Erythroblast (primary cell): Measurements from ENCODE around the gene PDCD5.

Source experiments
- GATA1 ChIP-seq: IDR thresholded peaks from 2 replicates; pipeline ENCODE4 v1.6.1; 2011; ENCODE audit warnings: low read depth, mild to moderate bottlenecking, control low read depth, low read length, moderate library complexity
- POLR2A ChIP-seq: IDR thresholded peaks from 2 replicates; pipeline ENCODE4 v1.6.1; 2011; ENCODE audit warnings: mild to moderate bottlenecking, low read length

- no peak for TF ChIP-seq POLR2A
- no peak for TF ChIP-seq GATA1
These were observed 36.1 kb upstream of the PDCD5 start for GRCh38 chr19:32544917-32545316.
